ENCODE measurements around the gene CUL3. TPM values are rescaled to one million over a fixed set of nuclear protein-coding genes. Genes with fewer than 3 reads are reported as not detected.

The CUL3 gene
- total RNA-seq, 1 experiment from 2014 or later = 95.7 TPM

DNA sequence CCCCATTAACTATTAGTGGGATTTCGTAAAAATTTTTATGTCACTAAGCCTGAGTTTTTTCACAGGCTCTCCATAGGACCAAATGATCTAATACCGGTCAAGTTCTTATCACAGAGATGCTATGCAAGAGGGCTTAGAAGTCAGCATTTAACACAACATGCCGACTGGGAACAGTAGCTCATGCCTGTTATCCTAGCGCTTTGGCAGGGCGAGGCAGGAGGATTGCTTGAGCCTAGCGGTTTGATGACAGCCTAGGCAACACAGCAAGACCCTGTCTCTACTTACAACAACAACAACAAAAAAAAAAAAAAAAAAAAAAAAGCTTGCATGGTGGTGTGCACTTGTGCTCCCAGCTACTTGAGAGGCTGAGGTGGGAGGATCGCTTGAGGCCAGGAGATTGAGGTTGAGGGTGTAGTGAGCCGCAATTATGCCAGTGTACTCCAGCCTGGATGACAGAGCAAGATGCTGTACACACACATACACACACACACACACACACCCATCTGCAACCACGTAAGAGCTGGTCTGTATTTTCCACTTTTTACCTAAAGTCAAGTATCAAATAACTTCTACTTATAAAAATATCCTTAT is 115.7 kb downstream of the CUL3 start:
- Histone ChIP-seq H3K79me2 (ENCODE audit: insufficient read depth, low read length) (no peaks in the 10 kb centered on the region), H2AFZ (ENCODE audit: low read depth, low read length, poor library complexity, severe bottlenecking) (no peak overlapping the region), H3K9me3 (ENCODE audit: control insufficient read depth in 1 of 2, insufficient read depth in 1 of 2, low read depth in 1 of 2, low read length in 2 of 2) (no peaks in the 10 kb centered on the region), H3K4me3 (replicated peaks in 1 of 2; ENCODE audit: low read depth in 1 of 2, low read length in 2 of 2) (no peak overlapping the region), H3K27ac (ENCODE audit: low read depth, low read length) (no peak overlapping the region), H3K9ac (ENCODE audit: low read length) (no peak overlapping the region), H3K9me2 (ENCODE audit: insufficient read depth) (no peaks in the 10 kb centered on the region), H3K36me3 (ENCODE audit: control insufficient read depth in 1 of 2, insufficient read depth in 2 of 2, low read length in 2 of 2) (0 out of 4 replicates have a peak, but pooled peaks cover 0 to 15% of the 10 kb centered on the region in 2 experiments), H3K4me1 (ENCODE audit: control insufficient read depth in 1 of 2, insufficient read depth in 2 of 2, low read length in 2 of 2) (no peaks in the 10 kb centered on the region), H3K27me3 (ENCODE audit: insufficient read depth, low read length) (no peaks in the 10 kb centered on the region), H4K20me1 (ENCODE audit: insufficient read depth) (no peaks in the 10 kb centered on the region), H3K4me2 (ENCODE audit: low read length) (no peak overlapping the region)
- DNase-seq (ENCODE audit: low read depth, low spot score) (no peak), ATAC-seq (peak; percentile 25; the same call in 1 of the 2 replicates)
- CTCF ChIA-PET = no interaction called here
- intact Hi-C loops (cut with micrococcal nuclease) = no loop called here
- TF ChIP-seq SIN3A (IDR thresholded peaks at IDR 0.05; ENCODE audit: low read depth) (no peak), POLR2AphosphoS5 (IDR thresholded peaks at IDR 0.05; ENCODE audit: low read depth, low read length) (0 out of 2 replicates have a peak, but pooled peaks have one; percentile 19)
- BruUV-seq (replicated peaks) = no TSS peak
- POLR2A ChIA-PET = interaction anchor here (0.6 kb wide), 1 partner anchor 32 kb away, joined by 3 read pairs; no protein-coding TSS in a partner anchor
- RAD21 ChIA-PET (ENCODE audit: low non-redundant PET in 1 of 2, low total read pairs in 2 of 2, uncharacterized antibody in 2 of 2, unreplicated experiment in 2 of 2) = no interaction called here

DNA sequence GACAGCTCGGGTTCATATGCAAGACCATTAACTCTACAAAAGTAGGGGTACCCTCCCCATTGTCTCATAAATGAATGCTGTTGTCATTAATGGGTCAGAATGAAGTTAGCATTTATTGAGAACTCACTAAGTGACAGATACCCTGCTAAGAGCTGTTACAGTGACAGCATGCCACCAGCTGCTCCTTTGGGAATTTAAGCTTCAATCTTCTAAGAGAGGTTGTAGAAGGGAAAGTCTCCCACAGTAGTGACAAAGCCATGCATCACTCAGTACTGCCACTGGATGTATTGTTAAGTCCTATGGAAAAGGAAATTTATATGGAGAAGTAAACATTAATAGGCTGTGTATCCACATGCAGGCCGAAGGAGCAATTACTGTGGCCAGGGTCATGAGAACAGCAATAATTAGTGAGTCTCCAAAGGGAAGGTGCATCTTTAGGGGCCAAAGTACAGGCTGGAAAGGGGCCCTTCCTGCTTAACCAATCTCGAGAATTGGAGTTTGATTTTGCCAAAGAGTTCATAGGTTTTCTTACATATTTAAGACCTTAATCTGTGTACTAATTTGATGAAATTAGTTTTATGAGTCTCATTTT is 118.8 kb downstream of the CUL3 start:
- intact Hi-C loops (cut with micrococcal nuclease) = no loop called here
- Histone ChIP-seq H3K9me3 (ENCODE audit: control insufficient read depth in 1 of 2, insufficient read depth in 1 of 2, low read depth in 1 of 2, low read length in 2 of 2) (no peaks in the 10 kb centered on the region), H3K4me2 (ENCODE audit: low read length) (no peak overlapping the region), H3K79me2 (ENCODE audit: insufficient read depth, low read length) (no peaks in the 10 kb centered on the region), H3K9me2 (ENCODE audit: insufficient read depth) (no peaks in the 10 kb centered on the region), H3K27me3 (ENCODE audit: insufficient read depth, low read length) (no peaks in the 10 kb centered on the region), H3K9ac (ENCODE audit: low read length) (no peak overlapping the region), H3K4me3 (replicated peaks in 1 of 2; ENCODE audit: low read depth in 1 of 2, low read length in 2 of 2) (no peak overlapping the region), H3K27ac (ENCODE audit: low read depth, low read length) (no peak overlapping the region), H4K20me1 (ENCODE audit: insufficient read depth) (no peaks in the 10 kb centered on the region), H3K4me1 (ENCODE audit: control insufficient read depth in 1 of 2, insufficient read depth in 2 of 2, low read length in 2 of 2) (no peaks in the 10 kb centered on the region), H3K36me3 (ENCODE audit: control insufficient read depth in 1 of 2, insufficient read depth in 2 of 2, low read length in 2 of 2) (no peaks in the 10 kb centered on the region), H2AFZ (ENCODE audit: low read depth, low read length, poor library complexity, severe bottlenecking) (no peak overlapping the region)
- ATAC-seq (no peak), DNase-seq (ENCODE audit: low read depth, low spot score) (no peak)
- ChIA-PET CTCF (no interaction called here), POLR2A (no interaction called here), RAD21 (ENCODE audit: low non-redundant PET in 1 of 2, low total read pairs in 2 of 2, uncharacterized antibody in 2 of 2, unreplicated experiment in 2 of 2) (no interaction called here)
- no TSS peak for BruUV-seq (replicated peaks)
- TF ChIP-seq EZH2 (IDR thresholded peaks at IDR 0.05) = no peak
- no peak for TF ChIP-seq CEBPB (IDR thresholded peaks at IDR 0.05; ENCODE audit: low read depth)
- TF ChIP-seq ELF1 (IDR thresholded peaks at IDR 0.05; ENCODE audit: borderline replicate concordance, low read depth) = no peak
- no peak for TF ChIP-seq ZNF274 (IDR thresholded peaks at IDR 0.05; ENCODE audit: low read depth, low read length)
- TF ChIP-seq SRF (IDR thresholded peaks at IDR 0.05; ENCODE audit: low read depth) = no peak
- TF ChIP-seq POLR2AphosphoS5 (IDR thresholded peaks at IDR 0.05; ENCODE audit: low read depth, low read length) = no peak
- TF ChIP-seq, protein P1, sequence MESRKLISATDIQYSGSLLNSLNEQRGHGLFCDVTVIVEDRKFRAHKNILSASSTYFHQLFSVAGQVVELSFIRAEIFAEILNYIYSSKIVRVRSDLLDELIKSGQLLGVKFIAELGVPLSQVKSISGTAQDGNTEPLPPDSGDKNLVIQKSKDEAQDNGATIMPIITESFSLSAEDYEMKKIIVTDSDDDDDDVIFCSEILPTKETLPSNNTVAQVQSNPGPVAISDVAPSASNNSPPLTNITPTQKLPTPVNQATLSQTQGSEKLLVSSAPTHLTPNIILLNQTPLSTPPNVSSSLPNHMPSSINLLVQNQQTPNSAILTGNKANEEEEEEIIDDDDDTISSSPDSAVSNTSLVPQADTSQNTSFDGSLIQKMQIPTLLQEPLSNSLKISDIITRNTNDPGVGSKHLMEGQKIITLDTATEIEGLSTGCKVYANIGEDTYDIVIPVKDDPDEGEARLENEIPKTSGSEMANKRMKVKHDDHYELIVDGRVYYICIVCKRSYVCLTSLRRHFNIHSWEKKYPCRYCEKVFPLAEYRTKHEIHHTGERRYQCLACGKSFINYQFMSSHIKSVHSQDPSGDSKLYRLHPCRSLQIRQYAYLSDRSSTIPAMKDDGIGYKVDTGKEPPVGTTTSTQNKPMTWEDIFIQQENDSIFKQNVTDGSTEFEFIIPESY (IDR thresholded peaks at IDR 0.05; ENCODE audit: extremely low read depth, insufficient replicate concordance, low read length) = no peak
- TF ChIP-seq, protein P2, sequence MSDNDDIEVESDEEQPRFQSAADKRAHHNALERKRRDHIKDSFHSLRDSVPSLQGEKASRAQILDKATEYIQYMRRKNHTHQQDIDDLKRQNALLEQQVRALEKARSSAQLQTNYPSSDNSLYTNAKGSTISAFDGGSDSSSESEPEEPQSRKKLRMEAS (IDR thresholded peaks at IDR 0.05) = no peak
- TF ChIP-seq TCF7L2 (IDR thresholded peaks at IDR 0.05; ENCODE audit: borderline replicate concordance, extremely low read depth, insufficient read depth, insufficient read length) = no peak
- no peak for TF ChIP-seq SP1 (IDR thresholded peaks at IDR 0.05; ENCODE audit: low read depth)
- TF ChIP-seq, protein P3, sequence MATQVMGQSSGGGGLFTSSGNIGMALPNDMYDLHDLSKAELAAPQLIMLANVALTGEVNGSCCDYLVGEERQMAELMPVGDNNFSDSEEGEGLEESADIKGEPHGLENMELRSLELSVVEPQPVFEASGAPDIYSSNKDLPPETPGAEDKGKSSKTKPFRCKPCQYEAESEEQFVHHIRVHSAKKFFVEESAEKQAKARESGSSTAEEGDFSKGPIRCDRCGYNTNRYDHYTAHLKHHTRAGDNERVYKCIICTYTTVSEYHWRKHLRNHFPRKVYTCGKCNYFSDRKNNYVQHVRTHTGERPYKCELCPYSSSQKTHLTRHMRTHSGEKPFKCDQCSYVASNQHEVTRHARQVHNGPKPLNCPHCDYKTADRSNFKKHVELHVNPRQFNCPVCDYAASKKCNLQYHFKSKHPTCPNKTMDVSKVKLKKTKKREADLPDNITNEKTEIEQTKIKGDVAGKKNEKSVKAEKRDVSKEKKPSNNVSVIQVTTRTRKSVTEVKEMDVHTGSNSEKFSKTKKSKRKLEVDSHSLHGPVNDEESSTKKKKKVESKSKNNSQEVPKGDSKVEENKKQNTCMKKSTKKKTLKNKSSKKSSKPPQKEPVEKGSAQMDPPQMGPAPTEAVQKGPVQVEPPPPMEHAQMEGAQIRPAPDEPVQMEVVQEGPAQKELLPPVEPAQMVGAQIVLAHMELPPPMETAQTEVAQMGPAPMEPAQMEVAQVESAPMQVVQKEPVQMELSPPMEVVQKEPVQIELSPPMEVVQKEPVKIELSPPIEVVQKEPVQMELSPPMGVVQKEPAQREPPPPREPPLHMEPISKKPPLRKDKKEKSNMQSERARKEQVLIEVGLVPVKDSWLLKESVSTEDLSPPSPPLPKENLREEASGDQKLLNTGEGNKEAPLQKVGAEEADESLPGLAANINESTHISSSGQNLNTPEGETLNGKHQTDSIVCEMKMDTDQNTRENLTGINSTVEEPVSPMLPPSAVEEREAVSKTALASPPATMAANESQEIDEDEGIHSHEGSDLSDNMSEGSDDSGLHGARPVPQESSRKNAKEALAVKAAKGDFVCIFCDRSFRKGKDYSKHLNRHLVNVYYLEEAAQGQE (IDR thresholded peaks at IDR 0.05; ENCODE audit: low read depth) = no peak
